ENCODE results near the gene SOX1. TPM values are rescaled to one million over a fixed set of nuclear protein-coding genes. Genes with fewer than 3 reads are reported as not detected.

The SOX1 gene
- total and polyA plus RNA-seq, 11 donors, result not detected

- H3K27me3 ChIP-seq, result peaks cover 85 to 100% (median 100%) of the 10 kb centered on the region in 9 donors
- intact Hi-C loops (cut with DNase I), result no loop called here
- H3K9me3 ChIP-seq, result no peaks in the 10 kb centered on the region
- H3K4me3 ChIP-seq, result no peak overlapping the region
- peaks cover 0 to 60% (median 3%) of the 10 kb centered on the region in 12 donors for H3K4me1 ChIP-seq
- DNase-seq (no peak), ATAC-seq (no peak)
- 3 to 11% (median 6%) methylated on average over 5 of the region's 5 CpGs for WGBS, 4 donors
- TF ChIP-seq CTCF (IDR thresholded peaks at IDR 0.05) (no peak), POLR2A (IDR thresholded peaks at IDR 0.05) (no peak)
- H3K36me3 ChIP-seq, result no peaks in the 10 kb centered on the region
- H3K27ac ChIP-seq, result no peak overlapping the region
Observed at GRCh38 chr13:112058941-112059340, 8.0 kb upstream of the SOX1 start.

- H3K4me3 ChIP-seq, result no peak overlapping the region
- WGBS, 4 donors, result 9 to 16% (median 12%) methylated on average over 15 of the region's 15 CpGs
- peaks cover 87 to 100% (median 100%) of the 10 kb centered on the region in 9 donors for H3K27me3 ChIP-seq
- H3K9me3 ChIP-seq, result no peaks in the 10 kb centered on the region
- intact Hi-C loops (cut with DNase I), result loop anchor here in 1 of 10 donors (10.0 kb wide), 1 partner anchor 385 kb away; no protein-coding TSS in a partner anchor
- H3K4me1 ChIP-seq, result peaks cover 0 to 53% (median 3%) of the 10 kb centered on the region in 12 donors
- no peak for DNase-seq
- TF ChIP-seq POLR2A (IDR thresholded peaks at IDR 0.05) (no peak), CTCF (IDR thresholded peaks at IDR 0.05) (no peak)
- H3K36me3 ChIP-seq, result no peaks in the 10 kb centered on the region
- no peak for ATAC-seq
- H3K27ac ChIP-seq, result no peak overlapping the region
Observed at GRCh38 chr13:112059457-112060281, 7.3 kb upstream of the SOX1 start.

- Histone ChIP-seq H3K27me3 (peaks cover 88 to 100% (median 100%) of the 10 kb centered on the region in 9 donors), H3K9me3 (no peaks in the 10 kb centered on the region), H3K4me1 (peaks cover 0 to 48% (median 3%) of the 10 kb centered on the region in 12 donors), H3K4me3 (no peak overlapping the region), H3K36me3 (no peaks in the 10 kb centered on the region), H3K27ac (no peak overlapping the region)
- DNase-seq, result no peak
- 11 to 23% (median 13%) methylated on average over 14 of the region's 14 CpGs for WGBS, 4 donors
- no peak for TF ChIP-seq POLR2A (IDR thresholded peaks at IDR 0.05)
- intact Hi-C loops (cut with DNase I), result loop anchor here in 1 of 10 donors (10.0 kb wide), 1 partner anchor 384 kb away; no protein-coding TSS in a partner anchor
- no peak for ATAC-seq
Observed at GRCh38 chr13:112060282-112060830, 6.6 kb upstream of the SOX1 start.

DNA sequence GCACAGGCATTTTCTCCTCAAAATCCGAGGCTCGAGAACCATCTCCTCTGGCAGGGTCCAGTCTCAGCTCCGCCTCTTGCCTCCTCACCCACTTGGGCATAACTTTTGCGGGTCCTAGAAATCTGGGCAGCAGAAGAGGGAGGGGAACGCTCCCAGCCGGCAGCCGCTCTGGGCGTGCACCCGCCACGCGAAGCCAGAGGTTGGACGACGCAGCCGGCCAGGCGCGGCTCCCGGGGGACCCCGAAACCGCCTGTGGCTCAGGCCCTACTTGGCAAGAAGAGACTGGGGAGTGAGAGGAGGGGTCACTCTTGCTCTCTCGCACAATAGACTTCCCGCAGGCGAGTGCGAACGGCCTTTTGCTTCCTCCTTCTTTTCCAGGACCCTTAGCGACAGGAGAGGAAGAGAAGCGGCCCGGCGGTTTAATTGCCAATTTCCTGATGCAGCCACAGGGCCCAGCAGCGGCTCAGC lies 6.0 kb upstream of the SOX1 start:
- intact Hi-C loops (cut with DNase I), result loop anchor here in 1 of 10 donors (10.0 kb wide), 1 partner anchor 384 kb away; no protein-coding TSS in a partner anchor
- peak overlapping the region in 1 of 12 donors; percentile 13 for H3K4me3 ChIP-seq
- DNase-seq, result no peak
- ATAC-seq, result no peak
- H3K4me1 ChIP-seq, result peaks cover 0 to 45% (median 5%) of the 10 kb centered on the region in 12 donors
- TF ChIP-seq POLR2A (IDR thresholded peaks at IDR 0.05) (no peak), CTCF (IDR thresholded peaks at IDR 0.05) (no peak)
- peaks cover 89 to 100% (median 100%) of the 10 kb centered on the region in 9 donors for H3K27me3 ChIP-seq
- H3K36me3 ChIP-seq, result no peaks in the 10 kb centered on the region
- H3K9me3 ChIP-seq, result no peaks in the 10 kb centered on the region
- no peak overlapping the region for H3K27ac ChIP-seq
- WGBS, 4 donors, result 1 to 2% (median 2%) methylated on average over 18 to 29 of the region's 29 CpGs

Measured in heart left ventricle (tissue), 16 donors.